ENCODE results near the gene CAMK1D.

Gene CAMK1D

DNA sequence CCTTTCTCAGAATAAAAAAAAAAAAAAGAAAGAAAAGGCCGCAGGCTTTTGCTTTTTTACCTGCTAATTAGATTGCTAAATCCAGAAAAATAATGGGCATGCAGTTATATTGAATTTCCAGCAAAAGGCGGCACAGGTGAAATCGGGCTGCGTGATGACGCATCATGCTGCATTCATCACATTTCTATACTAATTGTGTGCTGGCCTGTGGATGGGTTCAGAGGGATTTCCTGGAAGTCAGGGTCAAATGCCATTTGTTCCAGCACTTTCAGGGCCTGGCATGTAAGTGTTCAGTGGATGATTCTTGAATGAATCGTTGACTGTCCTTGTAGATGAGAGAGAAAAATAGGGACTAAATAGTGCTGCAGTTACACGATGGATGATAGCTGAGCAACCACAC is 292.7 kb downstream of the CAMK1D start:
- TF ChIP-seq, protein P1, sequence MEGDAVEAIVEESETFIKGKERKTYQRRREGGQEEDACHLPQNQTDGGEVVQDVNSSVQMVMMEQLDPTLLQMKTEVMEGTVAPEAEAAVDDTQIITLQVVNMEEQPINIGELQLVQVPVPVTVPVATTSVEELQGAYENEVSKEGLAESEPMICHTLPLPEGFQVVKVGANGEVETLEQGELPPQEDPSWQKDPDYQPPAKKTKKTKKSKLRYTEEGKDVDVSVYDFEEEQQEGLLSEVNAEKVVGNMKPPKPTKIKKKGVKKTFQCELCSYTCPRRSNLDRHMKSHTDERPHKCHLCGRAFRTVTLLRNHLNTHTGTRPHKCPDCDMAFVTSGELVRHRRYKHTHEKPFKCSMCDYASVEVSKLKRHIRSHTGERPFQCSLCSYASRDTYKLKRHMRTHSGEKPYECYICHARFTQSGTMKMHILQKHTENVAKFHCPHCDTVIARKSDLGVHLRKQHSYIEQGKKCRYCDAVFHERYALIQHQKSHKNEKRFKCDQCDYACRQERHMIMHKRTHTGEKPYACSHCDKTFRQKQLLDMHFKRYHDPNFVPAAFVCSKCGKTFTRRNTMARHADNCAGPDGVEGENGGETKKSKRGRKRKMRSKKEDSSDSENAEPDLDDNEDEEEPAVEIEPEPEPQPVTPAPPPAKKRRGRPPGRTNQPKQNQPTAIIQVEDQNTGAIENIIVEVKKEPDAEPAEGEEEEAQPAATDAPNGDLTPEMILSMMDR (IDR thresholded peaks at IDR 0.05; ENCODE audit: unreplicated experiment in 3 of 3), result no peak
- H3K36me3 Mint-ChIP-seq (ENCODE audit: low read depth), result no peaks in the 10 kb centered on the region
- no peak overlapping the region for H3K4me3 Mint-ChIP-seq
- H3K27me3 Mint-ChIP-seq (ENCODE audit: low read depth), result peaks cover 10% of the 10 kb centered on the region
- peaks cover 11% of the 10 kb centered on the region for H3K4me1 Mint-ChIP-seq
- H3K9me3 Mint-ChIP-seq, result no peaks in the 10 kb centered on the region
- no peak overlapping the region for H3K27ac Mint-ChIP-seq

DNA sequence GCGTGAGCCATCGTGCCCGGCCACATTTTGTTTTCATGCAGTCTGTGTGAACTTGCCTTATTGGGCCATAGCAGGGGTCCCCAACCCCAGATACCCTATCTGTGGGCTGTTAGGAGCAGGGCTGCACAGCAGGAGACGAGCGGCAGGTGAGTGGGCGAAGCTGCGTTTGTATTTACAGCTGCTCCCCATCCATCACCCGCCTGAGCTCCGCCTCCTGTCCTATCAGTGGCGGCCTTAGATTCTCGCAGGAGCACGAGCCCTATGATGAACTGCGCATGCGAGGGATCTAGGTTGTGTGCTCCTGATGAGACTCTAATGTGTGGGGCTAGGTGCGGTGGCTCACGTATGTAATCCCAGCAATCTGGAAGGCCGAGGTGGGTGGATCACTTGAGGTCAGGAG is 293.9 kb downstream of the CAMK1D start:
- H3K27me3 Mint-ChIP-seq (ENCODE audit: low read depth), result peaks cover 10% of the 10 kb centered on the region
- no peaks in the 10 kb centered on the region for H3K9me3 Mint-ChIP-seq
- TF ChIP-seq, protein P1 (IDR thresholded peaks at IDR 0.05; ENCODE audit: unreplicated experiment in 3 of 3), result no peak
- H3K27ac Mint-ChIP-seq, result no peak overlapping the region
- H3K4me1 Mint-ChIP-seq, result peaks cover 11% of the 10 kb centered on the region
- no peak overlapping the region for H3K4me3 Mint-ChIP-seq
- no peaks in the 10 kb centered on the region for H3K36me3 Mint-ChIP-seq (ENCODE audit: low read depth)

DNA sequence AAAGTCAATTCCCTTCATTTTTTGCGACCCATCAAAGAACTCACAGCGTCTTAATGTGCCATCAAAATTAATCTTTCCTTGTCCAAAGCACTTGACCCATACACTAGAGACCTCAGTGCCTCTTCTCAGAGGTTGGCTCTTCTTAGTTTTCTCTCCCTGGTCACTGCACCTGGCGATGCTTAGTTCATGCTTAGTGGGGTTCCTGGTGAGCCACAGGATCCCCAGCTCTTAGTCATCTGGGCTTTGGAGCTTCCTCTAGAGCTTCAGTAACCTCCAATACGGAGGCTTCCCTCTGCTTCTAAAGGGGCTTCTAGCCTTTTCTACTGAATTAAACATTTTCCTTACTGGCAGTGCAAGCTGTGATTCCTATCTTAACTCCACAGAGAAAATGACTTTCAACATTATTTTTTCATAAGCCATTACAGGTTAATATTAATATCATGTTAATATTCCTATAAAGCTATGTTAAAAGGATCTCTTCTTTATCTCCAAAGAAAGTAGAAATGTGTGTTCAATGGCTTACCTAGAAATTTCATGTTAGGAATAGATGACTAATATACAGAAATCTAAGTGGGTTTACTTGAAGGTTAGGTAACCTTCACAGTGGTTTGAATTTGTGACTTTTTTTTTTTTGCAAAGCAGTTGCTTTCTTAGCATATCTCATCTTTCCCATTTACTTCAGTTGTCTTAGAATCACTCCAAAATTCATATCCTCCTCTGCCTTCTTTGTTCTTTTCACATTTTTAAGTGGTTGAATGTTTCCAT is 295.2 kb downstream of the CAMK1D start:
- Mint-ChIP-seq H3K27ac (no peak overlapping the region), H3K4me3 (no peak overlapping the region), H3K4me1 (peaks cover 6% of the 10 kb centered on the region), H3K27me3 (ENCODE audit: low read depth) (peaks cover 10% of the 10 kb centered on the region), H3K9me3 (no peaks in the 10 kb centered on the region), H3K36me3 (ENCODE audit: low read depth) (no peaks in the 10 kb centered on the region)
- TF ChIP-seq, protein P1 (IDR thresholded peaks at IDR 0.05; ENCODE audit: unreplicated experiment in 3 of 3), result no peak

DNA sequence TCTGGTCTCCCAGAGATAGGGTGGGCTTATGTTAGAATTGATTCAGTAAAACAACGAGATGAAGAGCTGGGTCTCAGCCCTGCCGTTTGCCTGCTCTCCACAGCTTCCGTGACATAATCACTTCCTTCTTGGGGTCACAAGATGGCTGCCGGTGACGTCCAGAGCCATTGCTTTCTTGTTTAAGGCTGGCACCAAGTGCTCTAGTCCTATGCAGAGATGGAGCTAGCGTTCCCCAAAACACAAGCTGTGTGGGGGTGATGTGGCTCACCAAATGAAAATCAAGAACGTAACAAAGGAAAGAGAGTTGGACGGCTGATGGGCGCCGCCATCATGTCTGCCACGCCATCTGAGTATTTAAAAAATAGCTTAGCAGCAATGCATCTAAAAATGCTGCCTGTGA is 296.1 kb downstream of the CAMK1D start:
- Mint-ChIP-seq H3K27ac (no peak overlapping the region), H3K27me3 (ENCODE audit: low read depth) (peaks cover 5% of the 10 kb centered on the region)

DNA sequence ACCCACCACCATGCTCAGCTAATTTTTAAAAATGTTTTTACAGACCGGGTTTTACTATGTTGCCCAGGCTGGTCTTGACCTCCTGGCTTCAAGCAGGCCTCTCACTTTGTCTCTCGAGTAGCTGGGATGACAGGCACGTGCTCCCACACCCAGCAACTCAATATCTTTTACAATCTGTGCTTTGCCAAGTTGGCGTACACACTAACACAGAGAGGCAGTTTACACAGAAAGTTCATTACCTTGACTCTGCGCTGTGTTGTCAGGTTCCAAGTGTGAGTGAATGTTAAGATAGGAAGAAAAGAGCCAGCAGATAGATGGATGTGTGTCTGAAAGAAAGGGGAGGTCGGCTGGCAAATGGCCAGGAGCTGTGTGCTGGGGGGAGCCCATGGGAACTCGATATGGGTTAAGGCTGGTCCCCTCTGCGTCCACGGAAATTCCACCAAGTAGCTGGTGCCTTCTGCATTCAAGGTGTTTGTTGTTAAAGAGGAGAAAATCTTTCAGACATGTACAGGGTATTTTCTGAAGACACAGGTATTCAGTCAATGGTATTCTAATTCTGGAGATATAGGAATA is 299.8 kb downstream of the CAMK1D start:
- TF ChIP-seq, protein P1 (IDR thresholded peaks at IDR 0.05; ENCODE audit: unreplicated experiment in 3 of 3), result no peak
- Mint-ChIP-seq H3K4me3 (no peak overlapping the region), H3K27me3 (ENCODE audit: low read depth) (peaks cover 7% of the 10 kb centered on the region), H3K9me3 (peaks cover 8% of the 10 kb centered on the region), H3K4me1 (no peaks in the 10 kb centered on the region), H3K27ac (no peak overlapping the region), H3K36me3 (ENCODE audit: low read depth) (no peaks in the 10 kb centered on the region)

More for the DNA sequence above, 296.1 kb downstream of the CAMK1D start:
- Mint-ChIP-seq H3K36me3 (ENCODE audit: low read depth) (no peaks in the 10 kb centered on the region), H3K4me1 (no peaks in the 10 kb centered on the region), H3K4me3 (no peak overlapping the region), H3K9me3 (no peaks in the 10 kb centered on the region)
- TF ChIP-seq, protein P1 (IDR thresholded peaks at IDR 0.05; ENCODE audit: unreplicated experiment in 3 of 3), result no peak

DNA sequence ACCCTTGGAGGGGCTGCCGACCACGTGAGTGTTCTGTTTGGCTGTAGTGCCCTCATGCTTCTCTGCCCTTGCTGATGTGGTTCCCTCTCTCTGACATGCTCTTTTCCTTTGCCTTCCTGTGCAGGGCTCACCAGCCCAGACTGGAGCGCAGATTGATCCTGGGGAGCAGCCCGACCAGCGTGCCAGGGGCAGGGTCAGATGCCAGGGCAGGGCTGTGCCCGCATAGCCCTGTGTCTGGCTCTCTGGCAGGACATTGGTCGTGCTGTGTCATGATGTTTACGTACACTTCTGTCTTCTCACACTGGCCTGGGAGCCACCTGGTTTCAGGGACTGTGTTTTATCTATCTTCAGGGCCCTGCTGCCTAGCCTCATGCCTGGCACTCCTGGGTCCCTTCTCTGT is 300.8 kb downstream of the CAMK1D start:
- Mint-ChIP-seq H3K4me3 (no peak overlapping the region), H3K27ac (no peak overlapping the region), H3K4me1 (no peaks in the 10 kb centered on the region), H3K36me3 (ENCODE audit: low read depth) (no peaks in the 10 kb centered on the region), H3K9me3 (peaks cover 10% of the 10 kb centered on the region), H3K27me3 (ENCODE audit: low read depth) (peaks cover 7% of the 10 kb centered on the region)
- TF ChIP-seq, protein P1 (IDR thresholded peaks at IDR 0.05; ENCODE audit: unreplicated experiment in 3 of 3), result no peak
